Fibroblast of peridontal ligament (primary cell): ENCODE data around the gene HSPA12A.

Source experiments
- DNase-seq: peaks from one replicate; pipeline ENCODE4 v3.0.0-alpha.2; 2010; ENCODE audit errors: extremely low read depth

The HSPA12A gene

GRCh38 chr10:116668446-116668845 lies 73.9 kb downstream of the HSPA12A start:
- no peak for DNase-seq

DNA sequence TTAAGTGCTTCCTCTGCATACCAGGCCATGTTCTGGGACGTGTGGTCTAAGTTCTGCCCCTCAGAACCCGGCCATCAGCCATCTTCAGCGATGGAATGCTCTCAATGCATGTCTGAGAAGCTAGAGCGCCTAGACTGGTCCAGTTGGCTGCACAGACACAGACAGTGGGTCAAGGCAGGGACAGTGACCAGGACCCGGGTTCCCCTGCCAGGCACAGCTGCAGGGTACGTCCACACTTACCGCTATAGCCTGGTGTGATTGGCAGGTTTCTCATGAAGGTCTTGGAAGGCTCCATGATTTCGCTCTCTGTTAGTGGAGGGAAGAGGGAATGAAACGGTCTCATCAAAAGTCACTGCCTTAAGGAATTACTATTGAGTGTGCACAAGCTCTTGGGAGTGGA lies 74.3 kb downstream of the HSPA12A start:
- DNase-seq: no peak

DNA sequence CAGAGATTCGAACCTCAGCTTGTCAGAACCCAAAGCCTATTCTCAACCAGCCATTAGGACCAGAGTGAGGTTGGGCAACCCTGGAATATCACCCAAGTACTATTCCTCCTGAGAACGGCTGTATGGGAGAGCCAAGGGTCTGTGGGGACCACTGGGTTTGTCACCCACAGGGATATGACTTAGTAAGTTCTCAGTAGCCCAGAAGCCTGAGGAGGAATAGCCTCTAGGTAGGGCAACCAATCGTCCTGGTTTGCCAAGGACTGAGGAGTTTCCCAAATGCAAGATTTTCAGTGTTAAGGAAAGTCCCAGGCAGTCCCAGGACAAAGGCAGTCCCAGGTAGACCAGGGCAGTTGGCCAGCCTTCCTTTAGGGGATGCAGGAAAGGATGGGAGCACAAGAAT lies 74.9 kb downstream of the HSPA12A start:
- DNase-seq: no peak

DNA sequence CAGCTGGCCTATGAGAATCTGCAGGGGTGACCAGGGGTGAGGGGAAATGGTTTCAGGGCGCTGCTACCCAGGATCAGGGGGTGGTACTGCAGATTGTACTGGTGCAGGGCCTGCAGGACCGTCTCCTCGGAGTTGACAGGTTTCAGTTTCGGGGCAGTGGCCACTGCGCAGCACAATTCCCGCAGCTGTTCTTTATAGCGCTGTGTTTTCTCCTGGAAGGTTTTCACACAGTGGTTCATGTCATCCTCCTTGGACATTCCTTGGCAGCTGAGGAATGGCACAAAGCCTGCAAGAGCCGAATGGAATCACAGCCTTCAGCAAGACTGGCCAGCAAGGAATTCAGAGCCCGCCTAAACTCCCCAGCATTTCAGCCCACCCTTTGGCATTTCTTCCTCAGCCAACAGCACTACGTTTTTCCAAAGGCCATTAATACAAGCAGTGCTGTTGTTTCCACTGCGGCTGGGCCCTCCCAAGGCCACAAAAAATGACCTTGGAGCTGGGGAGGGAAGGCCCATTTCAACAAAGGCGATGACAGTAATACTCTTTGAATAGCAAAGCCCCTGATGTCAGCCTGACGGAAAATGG lies 76.7 kb downstream of the HSPA12A start:
- peak; percentile 27 for DNase-seq

GRCh38 chr10:116664631-116665030 lies 77.7 kb downstream of the HSPA12A start:
- DNase-seq: no peak

- DNase-seq: no peak
These were observed 79.0 kb downstream of the HSPA12A start for GRCh38 chr10:116663342-116663741.

GRCh38 chr10:116660860-116661259 lies 81.5 kb downstream of the HSPA12A start:
- DNase-seq: no peak

GRCh38 chr10:116659049-116659670 lies 83.2 kb downstream of the HSPA12A start:
- DNase-seq: no peak

GRCh38 chr10:116657863-116658551 lies 84.4 kb downstream of the HSPA12A start:
- DNase-seq: no peak

DNA sequence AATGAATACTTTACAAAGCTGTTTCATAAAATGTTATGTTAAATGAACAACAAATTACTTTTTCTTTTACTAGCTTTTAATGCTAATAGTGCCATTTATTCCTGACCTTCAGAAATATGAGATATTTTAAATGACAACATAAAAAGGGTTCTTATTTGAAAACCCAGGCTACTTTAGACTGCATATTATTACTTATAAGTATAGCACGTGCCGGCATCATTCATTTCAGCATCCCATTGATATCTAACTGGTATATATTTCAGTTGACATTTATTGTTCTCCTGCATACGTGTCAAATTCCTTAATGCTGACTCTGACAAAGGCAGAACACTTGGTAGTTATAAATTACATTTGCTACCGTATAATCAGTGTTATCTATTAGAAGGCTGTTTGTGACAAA lies 86.3 kb downstream of the HSPA12A start:
- no peak for DNase-seq

GRCh38 chr10:116655568-116655967 lies 86.8 kb downstream of the HSPA12A start:
- DNase-seq: no peak

- DNase-seq: no peak
These were observed 87.5 kb downstream of the HSPA12A start for GRCh38 chr10:116654816-116655215.

- no peak for DNase-seq
These were observed 88.5 kb downstream of the HSPA12A start for GRCh38 chr10:116653885-116654284.

- DNase-seq: no peak
These were observed 93.5 kb downstream of the HSPA12A start for GRCh38 chr10:116648903-116649302.

DNA sequence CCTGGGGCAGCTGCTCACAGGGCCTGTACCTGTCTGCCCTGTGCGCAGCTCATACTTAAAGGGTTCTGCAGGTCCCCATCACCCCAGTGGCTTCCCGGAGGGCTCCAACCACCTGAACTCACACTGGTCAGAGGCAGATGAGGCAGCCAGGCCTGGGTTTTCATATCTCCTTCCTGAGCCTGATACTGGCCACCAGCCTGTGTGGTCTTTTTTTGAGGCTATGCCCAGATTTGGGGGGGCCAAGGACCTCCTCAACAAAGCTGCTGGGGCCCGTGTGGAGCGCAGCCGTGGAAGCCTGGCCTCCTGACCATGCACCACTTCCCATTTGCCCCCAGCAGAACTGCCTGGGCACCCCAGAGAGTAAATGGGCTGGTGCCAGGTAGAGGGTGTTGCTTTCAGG lies 95.9 kb downstream of the HSPA12A start:
- no peak for DNase-seq

- DNase-seq: no peak
These were observed 104.5 kb downstream of the HSPA12A start for GRCh38 chr10:116637830-116638229.

GRCh38 chr10:116636976-116637375 lies 105.4 kb downstream of the HSPA12A start:
- DNase-seq: no peak

DNA sequence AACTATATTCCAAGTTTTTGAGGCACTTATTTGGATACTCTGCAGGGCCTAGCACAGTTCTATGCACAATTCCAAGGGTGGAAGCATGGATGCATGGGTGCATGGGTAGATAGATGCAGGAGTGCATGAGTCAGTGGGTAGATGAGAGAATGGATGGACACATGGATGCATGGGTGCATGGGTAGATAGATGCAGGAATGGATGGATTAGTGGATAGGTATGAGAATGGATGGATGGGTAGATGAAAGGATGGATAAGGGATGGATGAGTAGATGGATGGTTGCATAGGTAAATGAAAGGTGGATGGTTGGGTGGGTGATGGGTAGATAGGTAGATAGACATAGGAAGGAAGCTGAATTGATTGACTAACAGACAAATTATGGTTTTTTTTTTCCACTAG lies 106.0 kb downstream of the HSPA12A start:
- no peak for DNase-seq

DNA sequence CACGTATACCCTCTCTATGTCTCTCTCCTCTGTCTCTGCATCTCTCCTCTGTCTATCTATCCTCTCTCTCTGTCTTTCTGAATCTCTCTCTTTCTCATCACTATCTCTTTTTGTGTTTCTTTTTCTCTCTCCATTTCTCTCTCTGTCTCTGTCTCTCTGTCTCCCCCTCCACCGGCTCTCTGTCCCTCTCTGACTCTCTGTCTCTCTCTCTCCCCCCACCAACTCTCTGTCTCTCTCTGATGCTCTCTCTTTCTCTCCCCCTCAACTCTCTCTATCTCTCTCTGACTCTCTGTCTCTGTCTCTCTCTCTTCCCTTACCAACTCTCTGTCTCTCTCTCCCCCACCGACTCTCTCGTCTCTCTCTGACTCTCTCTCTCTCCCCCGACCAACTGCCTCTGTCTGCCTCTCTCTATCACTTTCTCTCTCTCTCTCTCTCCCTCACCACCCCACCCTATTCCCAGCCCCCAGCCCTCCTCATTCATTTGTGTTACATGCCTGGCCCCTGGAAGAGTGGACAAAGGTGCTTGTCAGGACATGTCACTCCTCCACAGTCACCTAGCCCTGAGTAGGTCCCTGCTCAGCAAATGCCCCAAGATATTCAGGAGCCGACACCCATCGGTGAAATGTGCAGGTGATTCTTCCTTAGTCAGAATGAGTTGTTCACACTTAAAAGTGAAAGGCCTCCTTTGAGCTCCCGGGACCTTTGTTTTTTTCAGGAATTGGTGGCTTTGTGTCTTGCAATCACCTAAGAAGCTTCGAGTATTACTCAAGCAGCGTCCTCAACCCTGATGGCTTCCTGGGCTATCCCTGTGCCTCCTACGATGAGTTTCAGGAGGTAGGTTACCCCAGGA lies 108.0 kb downstream of the HSPA12A start:
- DNase-seq: no peak

DNA sequence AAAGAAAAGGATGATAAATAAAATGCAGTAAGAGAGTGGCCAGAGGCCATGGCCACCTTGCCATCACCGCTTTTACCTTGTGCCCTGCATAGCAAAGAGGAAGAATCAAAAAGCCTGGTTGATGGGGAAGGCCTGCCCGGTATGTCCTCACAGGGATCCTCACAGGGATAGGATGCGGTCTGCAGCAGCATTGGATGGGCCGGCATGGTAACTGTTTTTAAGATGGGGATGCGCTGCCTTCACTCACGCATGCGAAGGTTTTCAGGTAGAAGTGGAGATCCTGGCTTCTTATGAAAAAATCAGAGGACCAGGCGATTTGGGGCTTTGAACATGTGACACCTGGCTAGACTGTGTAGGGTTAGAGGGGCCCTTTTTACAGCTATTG lies 109.2 kb downstream of the HSPA12A start:
- no peak for DNase-seq

GRCh38 chr10:116632596-116633215 lies 109.7 kb downstream of the HSPA12A start:
- DNase-seq: no peak

GRCh38 chr10:116631871-116632295 lies 110.5 kb downstream of the HSPA12A start:
- no peak for DNase-seq
